MCF 10A (cell line): ENCODE results near the gene ERG. TPM values are rescaled to one million over a fixed set of nuclear protein-coding genes. Genes with fewer than 3 reads are reported as not detected.

ENCODE experiments used
- BruUV-seq: library from RNA; stranded (reverse); fragments of 400-500 nt; replicated peaks from 2 replicates; lab custom pipeline; 2021; lab: Mats Ljungman, UMichigan
- CTCF ChIA-PET: fragments of 300-600 bp; sonication (Branson Sonifier 250); formaldehyde crosslinking; extraction: SDS; loops from one replicate; lab custom pipeline; 2021; ENCODE audit warnings: antibody characterized with exemption, inconsistent platforms; lab: Yijun Ruan, JAX
- POLR2A ChIA-PET: fragments of 300-600, 350-650 bp; sonication (Branson Sonifier 250); formaldehyde crosslinking; extraction: SDS; loops from one replicate; lab custom pipeline; 2020; ENCODE audit warnings: antibody characterized with exemption, inconsistent platforms; lab: Yijun Ruan, JAX
- DNase-seq: peaks from one replicate; pipeline ENCODE4 v3.0.0-alpha.2; 2018; ENCODE audit not compliant: unreplicated experiment
- H3K27ac Mint-ChIP-seq: one replicate; pipeline ENCODE4 v1.8.0; 2022; ENCODE audit warnings: mild to moderate bottlenecking, low read depth, mixed read lengths; ENCODE audit not compliant: unreplicated experiment
- H3K27me3 Mint-ChIP-seq: one replicate; pipeline ENCODE4 v1.8.0; 2022; ENCODE audit warnings: mixed read lengths; ENCODE audit not compliant: insufficient read depth, unreplicated experiment
- H3K36me3 Mint-ChIP-seq: one replicate; pipeline ENCODE4 v1.8.0; 2022; ENCODE audit warnings: mild to moderate bottlenecking, moderate library complexity, mixed read lengths; ENCODE audit not compliant: insufficient read depth, unreplicated experiment
- H3K4me1 Mint-ChIP-seq: one replicate; pipeline ENCODE4 v1.8.0; 2022; ENCODE audit warnings: mixed read lengths; ENCODE audit not compliant: insufficient read depth, unreplicated experiment
- H3K4me3 Mint-ChIP-seq: one replicate; pipeline ENCODE4 v1.8.0; 2022; ENCODE audit warnings: mild to moderate bottlenecking, moderate library complexity, mixed read lengths; ENCODE audit not compliant: unreplicated experiment
- H3K9me3 Mint-ChIP-seq: one replicate; pipeline ENCODE4 v1.8.0; 2022; ENCODE audit warnings: mixed read lengths; ENCODE audit not compliant: unreplicated experiment
- CTCF ChIP-seq: fragments of 200-600 bp; IDR thresholded peaks from one replicate; pipeline ENCODE4 v1.8.0; 2022; ENCODE audit warnings: antibody characterized with exemption, mild to moderate bottlenecking; ENCODE audit not compliant: unreplicated experiment
- intact Hi-C: fragments of 100-400 bp; cut with micrococcal nuclease; formaldehyde crosslinking; loops from 2 replicates; pipeline ENCODE4 v1.14.1; 2022
- total RNA-seq: library from RNA; stranded (reverse); gene quantifications from 2 replicates; pipeline ENCODE4 v1.2.3, GENCODE V29; 2022

ERG gene
- total RNA-seq, 1 experiment from 2014 or later = not detected

GRCh38 chr21:38440746-38441145 lies 57.5 kb downstream of the ERG start:
- intact Hi-C loops = no loop called here

GRCh38 chr21:38439957-38440356 lies 58.3 kb downstream of the ERG start:
- CTCF ChIA-PET = interaction anchor here (0.7 to 0.8 kb wide), 2 partner anchors 14 to 66 kb away, joined by 4 to 6 read pairs; no protein-coding TSS in a partner anchor
- no peak overlapping the region for H3K27ac Mint-ChIP-seq

More at GRCh38 chr21:38440746-38441145, 57.5 kb downstream of the ERG start:
- H3K9me3 Mint-ChIP-seq = no peaks in the 10 kb centered on the region
- no peak for TF ChIP-seq CTCF
- no peak overlapping the region for H3K4me3 Mint-ChIP-seq
- H3K27me3 Mint-ChIP-seq = no peaks in the 10 kb centered on the region
- H3K27ac Mint-ChIP-seq = no peak overlapping the region
- no peaks in the 10 kb centered on the region for H3K36me3 Mint-ChIP-seq
- CTCF ChIA-PET = interaction anchor here (0.6 to 0.8 kb wide), 5 partner anchors 56 to 274 kb away, joined by 3 to 6 read pairs (median 3); no protein-coding TSS in a partner anchor
- H3K4me1 Mint-ChIP-seq = peaks cover 22% of the 10 kb centered on the region
- no TSS peak for BruUV-seq
- DNase-seq = peak; percentile 74
- POLR2A ChIA-PET = interaction anchor here (1.2 to 1.3 kb wide), 2 partner anchors 30 to 52 kb away, joined by 3 read pairs; no protein-coding TSS in a partner anchor

GRCh38 chr21:38439426-38439825 lies 58.9 kb downstream of the ERG start:
- H3K27ac Mint-ChIP-seq = no peak overlapping the region
- H3K4me3 Mint-ChIP-seq = no peak overlapping the region
- TF ChIP-seq CTCF = no peak
- no TSS peak for BruUV-seq
- no peak for DNase-seq
- ChIA-PET CTCF (interaction anchor here (0.7 kb wide), 1 partner anchor 14 kb away, joined by 4 read pairs; no protein-coding TSS in a partner anchor), POLR2A (interaction anchor here (0.6 to 2.1 kb wide), 6 partner anchors 9 to 719 kb away, joined by 3 to 7 read pairs (median 4); no protein-coding TSS in a partner anchor)
- H3K9me3 Mint-ChIP-seq = no peaks in the 10 kb centered on the region
- H3K27me3 Mint-ChIP-seq = no peaks in the 10 kb centered on the region
- no peaks in the 10 kb centered on the region for H3K36me3 Mint-ChIP-seq
- peaks cover 28% of the 10 kb centered on the region for H3K4me1 Mint-ChIP-seq
- intact Hi-C loops = loop anchor here (5.0 kb wide), 1 partner anchor 33 kb away; no protein-coding TSS in a partner anchor

More at GRCh38 chr21:38439957-38440356, 58.3 kb downstream of the ERG start:
- DNase-seq = peak; percentile 75
- Mint-ChIP-seq H3K36me3 (no peaks in the 10 kb centered on the region), H3K27me3 (no peaks in the 10 kb centered on the region), H3K4me1 (peaks cover 28% of the 10 kb centered on the region), H3K4me3 (no peak overlapping the region), H3K9me3 (no peaks in the 10 kb centered on the region)
- intact Hi-C loops = loop anchor here (5.0 kb wide), 1 partner anchor 32 kb away; no protein-coding TSS in a partner anchor
- BruUV-seq = no TSS peak
- no peak for TF ChIP-seq CTCF
- POLR2A ChIA-PET = interaction anchor here (1.2 to 2.1 kb wide), 3 partner anchors 9 to 51 kb away, joined by 3 to 7 read pairs (median 3); no protein-coding TSS in a partner anchor

GRCh38 chr21:38438462-38438893 lies 59.8 kb downstream of the ERG start:
- H3K27me3 Mint-ChIP-seq = no peaks in the 10 kb centered on the region
- ChIA-PET CTCF (no interaction called here), POLR2A (interaction anchor here (0.6 to 2.1 kb wide), 4 partner anchors 10 to 720 kb away, joined by 3 to 7 read pairs (median 4); no protein-coding TSS in a partner anchor)
- DNase-seq = peak; percentile 90
- peaks cover 6% of the 10 kb centered on the region for H3K36me3 Mint-ChIP-seq
- H3K4me1 Mint-ChIP-seq = peaks cover 28% of the 10 kb centered on the region
- TF ChIP-seq CTCF = no peak
- H3K9me3 Mint-ChIP-seq = no peaks in the 10 kb centered on the region
- BruUV-seq = no TSS peak
- intact Hi-C loops = loop anchor here (5.0 kb wide), 1 partner anchor 34 kb away; no protein-coding TSS in a partner anchor
- H3K27ac Mint-ChIP-seq = peak overlapping the region; percentile 10
- H3K4me3 Mint-ChIP-seq = no peak overlapping the region
